Measurements from ENCODE around the gene ARL2BP. TPM values are rescaled to one million over a fixed set of nuclear protein-coding genes. Genes with fewer than 3 reads are reported as not detected.

The ARL2BP gene
- polyA plus RNA-seq, 3 donors, result 35.4 to 84.6 (median 84.0) TPM

GRCh38 chr16:57263541-57264351 is 18.7 kb downstream of the ARL2BP start:
- no peak for DNase-seq
- Histone ChIP-seq H3K9me3 (replicated peaks in 1 of 2; ENCODE audit: control insufficient read depth in 1 of 2, insufficient read depth in 1 of 2, low read length in 2 of 2) (no peaks in the 10 kb centered on the region), H3K4me1 (ENCODE audit: control insufficient read depth in 1 of 2, insufficient read depth in 2 of 2, low read length in 2 of 2) (peaks cover 5 to 8% of the 10 kb centered on the region in 2 donors), H3K36me3 (replicated peaks in 1 of 2; ENCODE audit: control insufficient read depth in 1 of 2, insufficient read depth in 2 of 2, low read length in 2 of 2) (no peaks in the 10 kb centered on the region), H3K4me3 (replicated peaks in 1 of 3; ENCODE audit: low read depth in 2 of 3, low read length in 3 of 3) (no peak overlapping the region), H2AFZ (ENCODE audit: insufficient read depth, low read depth, low read length, poor library complexity, severe bottlenecking) (peak overlapping the region; percentile 17), H4K20me1 (ENCODE audit: insufficient read depth, low read length) (no peaks in the 10 kb centered on the region), H3K27ac (ENCODE audit: low read depth in 1 of 2, low read length in 2 of 2) (no peak overlapping the region), H3K79me2 (ENCODE audit: insufficient read depth, low read length) (no peaks in the 10 kb centered on the region), H3K9ac (ENCODE audit: insufficient read depth, low read length, poor library complexity, severe bottlenecking) (no peak overlapping the region), H3K4me2 (replicated peaks; ENCODE audit: extremely low read depth, low read length, poor library complexity, severe bottlenecking) (no peak overlapping the region), H3K27me3 (ENCODE audit: control insufficient read depth in 2 of 2, insufficient read depth in 2 of 2, low read length in 2 of 2) (no peaks in the 10 kb centered on the region)
- intact Hi-C loops (cut with micrococcal nuclease), result no loop called here
- 90% methylated on average over 11 of the region's 18 CpGs for WGBS (ENCODE audit: insufficient coverage)
- no peaks in the 10 kb centered on the region for H3K36me3 Mint-ChIP-seq
- H3K27me3 Mint-ChIP-seq (ENCODE audit: low read depth in 3 of 3), result peaks cover 0 to 5% (median 0%) of the 10 kb centered on the region in 3 donors
- H3K9me3 Mint-ChIP-seq, result peaks cover 0 to 2% (median 0%) of the 10 kb centered on the region in 7 donors
- no peak overlapping the region for H3K4me3 Mint-ChIP-seq
- no peak for TF ChIP-seq CTCF (IDR thresholded peaks at IDR 0.05)
- H3K4me1 Mint-ChIP-seq, result peaks cover 13% of the 10 kb centered on the region
- H3K27ac Mint-ChIP-seq, result no peak overlapping the region

GRCh38 chr16:57264381-57264780 is 19.3 kb downstream of the ARL2BP start:
- no peak for TF ChIP-seq CTCF (IDR thresholded peaks at IDR 0.05)
- no peak overlapping the region for H3K27ac ChIP-seq (ENCODE audit: low read depth in 1 of 2, low read length in 2 of 2)
- Mint-ChIP-seq H3K4me1 (peaks cover 13% of the 10 kb centered on the region), H3K36me3 (no peaks in the 10 kb centered on the region), H3K4me3 (no peak overlapping the region), H3K27me3 (ENCODE audit: low read depth in 3 of 3) (peaks cover 0 to 5% (median 2%) of the 10 kb centered on the region in 3 donors), H3K27ac (peak overlapping the region in 1 of 7 donors; percentile 30), H3K9me3 (peaks cover 0 to 2% (median 0%) of the 10 kb centered on the region in 7 donors)
- H3K4me3 ChIP-seq (replicated peaks in 1 of 3; ENCODE audit: low read depth in 2 of 3, low read length in 3 of 3), result no peak overlapping the region
- H2AFZ ChIP-seq (ENCODE audit: insufficient read depth, low read depth, low read length, poor library complexity, severe bottlenecking), result peak overlapping the region; percentile 17
- no peaks in the 10 kb centered on the region for H3K27me3 ChIP-seq (ENCODE audit: control insufficient read depth in 2 of 2, insufficient read depth in 2 of 2, low read length in 2 of 2)
- no peaks in the 10 kb centered on the region for H3K36me3 ChIP-seq (replicated peaks in 1 of 2; ENCODE audit: control insufficient read depth in 1 of 2, insufficient read depth in 2 of 2, low read length in 2 of 2)
- peaks cover 5 to 8% of the 10 kb centered on the region in 2 donors for H3K4me1 ChIP-seq (ENCODE audit: control insufficient read depth in 1 of 2, insufficient read depth in 2 of 2, low read length in 2 of 2)
- no peak overlapping the region for H3K9ac ChIP-seq (ENCODE audit: insufficient read depth, low read length, poor library complexity, severe bottlenecking)
- WGBS (ENCODE audit: insufficient coverage), result 88% methylated on average over 4 of the region's 8 CpGs
- intact Hi-C loops (cut with micrococcal nuclease), result no loop called here
- no peaks in the 10 kb centered on the region for H3K79me2 ChIP-seq (ENCODE audit: insufficient read depth, low read length)
- peak in 1 of 3 donors; percentile 18 for DNase-seq
- H3K4me2 ChIP-seq (replicated peaks; ENCODE audit: extremely low read depth, low read length, poor library complexity, severe bottlenecking), result no peak overlapping the region
- no peaks in the 10 kb centered on the region for H3K9me3 ChIP-seq (replicated peaks in 1 of 2; ENCODE audit: control insufficient read depth in 1 of 2, insufficient read depth in 1 of 2, low read length in 2 of 2)
- no peaks in the 10 kb centered on the region for H4K20me1 ChIP-seq (ENCODE audit: insufficient read depth, low read length)

All from CD14-positive monocyte (primary cell).